Renal cortical epithelial cell (primary cell): Measurements from ENCODE around the gene SLC11A1. TPM values are rescaled to one million over a fixed set of nuclear protein-coding genes. Genes with fewer than 3 reads are reported as not detected.

Experiments
- DNase-seq: peaks from one replicate; pipeline ENCODE4 v3.0.0-alpha.2; 2011; ENCODE audit warnings: low read depth
- total RNA-seq: library from RNA; depleted of rRNA; stranded (reverse); fragments of >200 nt; gene quantifications from 2 replicates; pipeline ENCODE4 v1.2.3, GENCODE V29; 2014

SLC11A1 gene
- total RNA-seq, 1 donor from 2014 or later, result 0.05 TPM

GRCh38 chr2:218394298-218395089, 12.4 kb downstream of the SLC11A1 start:
- DNase-seq, result no peak

DNA sequence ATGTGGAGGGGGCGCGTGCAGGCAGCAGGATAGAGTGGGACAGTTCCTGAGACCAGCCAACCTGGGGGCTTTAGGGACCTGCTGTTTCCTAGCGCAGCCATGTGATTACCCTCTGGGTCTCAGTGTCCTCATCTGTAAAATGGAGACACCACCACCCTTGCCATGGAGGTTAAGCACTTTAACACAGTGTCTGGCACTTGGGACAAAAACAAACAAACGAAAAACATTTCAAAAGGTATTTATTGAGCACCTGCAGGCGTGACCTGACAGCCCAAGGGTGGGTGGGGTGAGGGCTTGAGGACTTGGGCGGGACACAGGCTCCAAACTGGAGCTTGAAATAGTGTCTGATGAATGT, 13.0 kb downstream of the SLC11A1 start:
- DNase-seq, result no peak

GRCh38 chr2:218395456-218395825, 13.4 kb downstream of the SLC11A1 start:
- DNase-seq, result no peak

- DNase-seq, result peak; percentile 83
These were observed 14.0 kb downstream of the SLC11A1 start for GRCh38 chr2:218395826-218396687.

DNA sequence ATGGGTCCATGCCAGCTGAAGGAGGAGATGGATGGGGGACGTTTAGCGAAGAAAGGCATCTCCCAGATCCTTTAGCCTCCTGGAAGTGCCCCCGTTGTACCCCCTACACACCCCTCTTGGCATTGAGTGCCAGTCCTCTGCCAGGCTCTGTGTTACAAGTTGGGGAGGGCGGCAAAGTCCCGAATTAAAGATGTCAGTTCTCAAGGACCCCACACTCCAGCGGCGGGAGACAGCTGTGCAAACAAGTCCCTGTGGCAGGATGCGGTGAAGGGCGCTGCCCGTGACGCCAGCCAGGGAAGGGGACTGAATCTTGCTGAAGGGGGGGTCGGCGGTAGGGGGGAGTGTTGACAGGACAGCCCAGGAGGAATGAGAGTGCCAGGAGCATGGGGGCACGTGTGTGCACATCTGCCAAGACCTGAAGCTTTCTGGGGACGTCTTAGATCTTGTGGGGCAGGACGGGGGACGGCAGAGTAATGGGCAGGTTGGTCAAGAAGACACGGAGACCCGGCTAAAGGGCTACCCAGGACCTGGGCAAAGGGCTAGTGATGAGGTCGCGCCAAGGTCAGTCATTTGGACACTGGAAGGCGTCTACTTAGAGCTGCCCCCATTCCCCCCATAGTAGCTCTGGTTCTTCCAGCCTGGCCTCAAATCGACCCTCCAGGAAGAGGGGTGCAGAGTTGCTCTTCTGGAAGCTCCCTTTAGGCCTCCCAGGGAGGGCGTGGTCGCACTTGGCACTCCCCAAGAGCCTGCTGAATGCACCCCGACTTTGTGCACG, 14.8 kb downstream of the SLC11A1 start:
- DNase-seq, result peak; percentile 22

- no peak for DNase-seq
These were observed 15.4 kb downstream of the SLC11A1 start for GRCh38 chr2:218397463-218397819.

DNA sequence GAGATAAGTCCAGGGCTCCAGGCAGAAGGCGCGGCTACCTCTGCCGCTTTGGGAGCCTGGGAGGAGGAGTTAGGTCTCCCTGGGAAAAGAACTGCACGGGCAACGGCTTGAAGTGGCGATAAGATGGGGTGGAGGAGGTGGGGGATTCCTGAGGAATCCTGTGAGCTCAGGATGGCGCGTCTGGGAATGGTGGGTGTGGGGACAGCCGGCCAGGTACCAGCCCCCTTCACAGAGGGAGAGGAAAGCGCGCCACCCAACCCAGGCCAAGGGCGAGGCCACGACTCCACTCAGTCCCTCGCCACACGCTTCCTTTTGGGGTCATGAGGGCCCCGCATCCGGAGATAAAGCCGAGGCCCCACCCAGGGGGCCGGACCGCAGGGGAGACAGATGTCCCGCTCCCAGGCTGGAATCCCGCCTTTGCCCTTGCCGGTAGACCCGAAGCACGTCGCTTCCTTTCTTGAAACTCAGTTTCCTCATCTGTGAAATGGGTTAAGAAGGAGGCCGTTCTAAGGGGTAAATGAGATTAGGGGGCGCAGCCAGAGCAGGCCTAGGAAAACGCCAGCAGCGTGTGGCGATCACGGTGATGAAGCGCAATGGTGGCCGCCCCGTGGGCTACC, 15.9 kb downstream of the SLC11A1 start:
- peak; percentile 70 for DNase-seq

- no peak for DNase-seq
These were observed 16.6 kb downstream of the SLC11A1 start for GRCh38 chr2:218398437-218399390.

DNA sequence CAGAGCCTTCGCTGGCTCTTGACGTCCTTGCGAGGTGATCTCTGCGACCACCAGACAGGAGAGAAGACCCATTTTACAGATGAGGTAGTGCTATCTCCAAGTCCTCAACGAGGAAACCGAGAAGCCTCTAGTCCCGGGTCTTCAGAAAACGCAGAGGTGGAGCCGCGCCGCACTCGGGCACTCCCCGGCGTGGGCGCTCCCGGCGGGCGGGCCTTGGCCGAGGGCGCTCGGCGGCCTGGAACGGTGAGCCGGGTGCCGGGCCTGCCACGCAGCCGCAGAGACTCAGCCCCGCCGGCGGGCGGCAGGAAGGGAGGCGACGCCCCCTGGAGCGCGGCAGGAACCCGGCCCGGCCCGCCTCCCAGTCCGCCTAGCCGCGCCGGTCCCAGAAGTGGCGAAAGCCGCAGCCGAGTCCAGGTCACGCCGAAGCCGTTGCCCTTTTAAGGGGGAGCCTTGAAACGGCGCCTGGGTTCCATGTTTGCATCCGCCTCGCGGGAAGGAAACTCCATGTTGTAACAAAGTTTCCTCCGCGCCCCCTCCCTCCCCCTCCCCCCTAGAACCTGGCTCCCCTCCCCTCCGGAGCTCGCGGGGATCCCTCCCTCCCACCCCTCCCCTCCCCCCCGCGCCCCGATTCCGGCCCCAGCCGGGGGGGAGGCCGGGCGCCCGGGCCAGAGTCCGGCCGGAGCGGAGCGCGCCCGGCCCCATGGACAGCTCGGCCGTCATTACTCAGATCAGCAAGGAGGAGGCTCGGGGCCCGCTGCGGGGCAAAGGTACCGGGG, 17.5 kb downstream of the SLC11A1 start, which contains the start of gene CTDSP1:
Gene CTDSP1, plus strand, starts transcription at position 478 of the 776 bp plus-strand sequence. Its CDS starts 223 bp downstream, at position 701.
- DNase-seq, result peak; percentile 88

DNA sequence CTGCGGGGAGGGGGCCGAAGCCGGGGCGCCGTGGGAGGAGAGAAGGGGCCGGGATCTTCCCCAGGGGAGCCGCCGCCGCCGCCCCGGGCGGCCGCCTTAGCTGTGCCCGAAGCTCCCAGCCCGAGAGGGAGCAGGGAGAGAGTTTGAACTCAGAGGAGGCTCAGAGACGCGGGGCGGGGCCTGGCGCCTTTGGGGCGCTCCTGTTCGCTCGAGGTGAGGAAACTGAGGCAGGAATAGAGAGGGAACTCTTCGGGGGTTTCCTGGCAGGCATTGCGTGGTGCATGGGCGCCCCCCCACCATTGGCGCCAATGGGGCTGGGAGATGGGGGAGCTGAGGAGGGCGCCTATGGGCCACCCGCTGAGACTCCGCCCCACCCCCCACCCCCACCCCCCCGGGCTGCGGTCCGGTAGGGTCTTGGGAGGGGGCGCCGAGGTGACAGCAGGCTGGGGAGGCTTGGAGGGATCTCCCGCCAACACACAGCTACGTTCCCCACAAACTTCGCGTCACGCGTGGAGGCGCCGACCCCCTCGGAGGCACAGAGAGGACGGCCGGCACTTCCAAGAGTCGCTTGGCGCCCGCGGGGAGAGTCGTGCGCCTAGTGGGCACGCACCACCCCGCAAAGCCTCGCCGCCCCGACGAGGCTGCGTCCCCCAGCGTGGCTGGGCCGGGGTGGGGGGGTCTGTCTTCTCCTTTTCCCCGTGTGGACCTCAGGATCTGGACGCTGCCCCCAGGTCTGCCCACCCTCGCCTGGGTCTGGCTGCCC, 18.3 kb downstream of the SLC11A1 start:
- DNase-seq, result no peak

- no peak for DNase-seq
These were observed 19.1 kb downstream of the SLC11A1 start for GRCh38 chr2:218400930-218401881.

- DNase-seq, result no peak
These were observed 19.8 kb downstream of the SLC11A1 start for GRCh38 chr2:218401890-218402289.

- DNase-seq, result no peak
These were observed 20.4 kb downstream of the SLC11A1 start for GRCh38 chr2:218402491-218402901.

DNA sequence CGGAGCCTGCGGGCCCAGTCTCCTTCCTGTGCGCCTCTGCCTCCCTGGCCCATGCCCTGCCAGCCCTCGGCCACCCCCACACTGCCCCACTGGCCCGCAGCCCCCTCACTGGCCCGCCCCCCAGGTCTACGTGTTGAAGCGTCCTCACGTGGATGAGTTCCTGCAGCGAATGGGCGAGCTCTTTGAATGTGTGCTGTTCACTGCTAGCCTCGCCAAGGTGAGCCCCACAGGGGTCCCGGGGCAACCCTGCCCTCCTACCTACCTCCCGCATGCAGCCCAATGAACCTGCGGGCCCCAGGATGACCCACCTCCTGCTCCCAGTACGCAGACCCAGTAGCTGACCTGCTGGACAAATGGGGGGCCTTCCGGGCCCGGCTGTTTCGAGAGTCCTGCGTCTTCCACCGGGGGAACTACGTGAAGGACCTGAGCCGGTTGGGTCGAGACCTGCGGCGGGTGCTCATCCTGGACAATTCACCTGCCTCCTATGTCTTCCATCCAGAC, 20.9 kb downstream of the SLC11A1 start:
- no peak for DNase-seq

DNA sequence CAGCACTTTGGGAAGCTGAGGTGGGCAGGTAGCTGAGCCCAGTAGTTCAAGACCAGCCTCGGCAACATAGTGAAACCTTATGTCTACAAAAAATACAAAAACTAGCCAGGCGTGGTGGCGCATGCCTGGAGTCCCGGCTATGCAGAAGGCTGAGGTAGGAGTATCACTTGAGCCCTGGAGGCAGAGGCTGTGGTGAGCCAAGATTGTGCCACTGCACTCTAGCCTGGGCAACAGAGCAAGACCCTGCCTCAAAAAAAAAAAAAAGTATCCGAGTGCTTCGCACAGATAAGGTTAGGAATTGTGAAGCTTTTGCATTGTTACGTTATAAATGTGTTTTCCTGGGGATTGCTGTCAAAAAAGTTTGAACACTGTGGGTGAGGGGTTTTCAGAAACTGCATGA, 21.7 kb downstream of the SLC11A1 start:
- DNase-seq, result no peak

- no peak for DNase-seq
These were observed 22.4 kb downstream of the SLC11A1 start for GRCh38 chr2:218404351-218405085.
